Measurements from ENCODE around the gene DCXR.

Gene DCXR

DNA sequence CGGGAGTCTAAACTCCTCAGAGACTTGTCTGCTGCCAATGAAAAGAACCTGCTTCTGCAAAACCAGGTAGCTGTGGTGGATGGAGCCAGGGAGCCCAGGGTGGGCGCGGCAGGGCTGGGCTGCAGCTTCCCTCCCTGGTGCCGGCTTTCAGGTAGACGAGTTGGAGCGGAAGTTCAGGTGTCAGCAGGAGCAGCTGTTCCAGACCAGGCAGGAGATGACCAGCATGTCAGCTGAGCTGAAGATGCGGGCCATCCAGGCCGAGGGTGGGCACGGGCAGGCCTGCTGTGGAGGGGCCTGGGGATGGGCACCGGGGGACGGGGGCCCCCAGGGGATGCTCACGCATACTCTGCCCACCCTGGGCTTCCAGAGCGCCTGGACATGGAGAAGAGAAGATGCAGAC lies 9.3 kb downstream of the DCXR start:
- H3K4me1 Mint-ChIP-seq, result peaks cover 24% of the 10 kb centered on the region
- peaks cover 4% of the 10 kb centered on the region for H3K36me3 Mint-ChIP-seq (ENCODE audit: insufficient read depth)
- ATAC-seq (replicated peaks; ENCODE audit: extremely low read depth, poor library complexity, severe bottlenecking), result no peak

DNA sequence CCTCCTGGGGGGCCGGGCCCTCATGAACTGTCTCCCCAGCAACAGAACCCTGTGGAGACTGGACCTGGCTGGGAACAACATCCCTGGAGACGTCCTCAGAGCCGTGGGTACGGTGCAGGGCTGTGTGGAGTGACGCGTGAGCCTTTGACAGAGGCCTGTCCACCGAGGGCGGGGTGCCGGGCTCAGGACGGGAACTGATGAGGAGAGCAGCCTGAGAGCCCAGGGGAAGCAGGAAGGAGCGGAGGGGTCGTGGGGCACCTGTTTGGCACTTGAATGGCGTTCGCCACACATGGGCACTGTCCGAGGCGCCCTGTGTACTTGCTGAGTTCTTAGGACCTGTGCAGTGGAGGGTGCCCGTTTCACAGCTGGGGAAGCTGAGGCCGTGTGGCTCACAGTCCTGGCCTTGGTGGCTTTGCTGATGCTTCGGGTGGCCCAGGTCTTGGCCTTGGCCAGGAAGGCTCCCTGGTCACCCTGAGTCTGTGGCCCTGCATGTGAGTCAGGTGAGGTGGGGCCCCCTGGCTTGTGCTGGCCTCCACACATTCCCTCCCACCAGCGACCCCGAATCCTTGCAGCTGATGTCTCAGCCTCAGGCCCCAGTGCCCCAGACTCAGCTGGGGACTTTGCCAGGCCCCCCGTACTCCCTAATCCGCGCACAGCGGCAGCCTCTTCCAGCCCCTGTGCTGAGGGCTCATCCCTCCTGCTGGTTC lies 11.9 kb downstream of the DCXR start:
- Mint-ChIP-seq H3K36me3 (ENCODE audit: insufficient read depth) (peaks cover 8% of the 10 kb centered on the region), H3K4me3 (no peak overlapping the region), H3K27me3 (no peaks in the 10 kb centered on the region), H3K4me1 (peaks cover 34% of the 10 kb centered on the region), H3K27ac (ENCODE audit: low read depth) (no peak overlapping the region), H3K9me3 (no peaks in the 10 kb centered on the region)
- ATAC-seq (replicated peaks; ENCODE audit: extremely low read depth, poor library complexity, severe bottlenecking) (no peak), DNase-seq (ENCODE audit: low spot score in 2 of 2) (no peak)

More for the DNA sequence above, 9.3 kb downstream of the DCXR start:
- no peak for DNase-seq (ENCODE audit: low spot score in 2 of 2)
- H3K9me3 Mint-ChIP-seq, result no peaks in the 10 kb centered on the region
- no peaks in the 10 kb centered on the region for H3K27me3 Mint-ChIP-seq
- no peak overlapping the region for H3K27ac Mint-ChIP-seq (ENCODE audit: low read depth)
- no peak overlapping the region for H3K4me3 Mint-ChIP-seq

DNA sequence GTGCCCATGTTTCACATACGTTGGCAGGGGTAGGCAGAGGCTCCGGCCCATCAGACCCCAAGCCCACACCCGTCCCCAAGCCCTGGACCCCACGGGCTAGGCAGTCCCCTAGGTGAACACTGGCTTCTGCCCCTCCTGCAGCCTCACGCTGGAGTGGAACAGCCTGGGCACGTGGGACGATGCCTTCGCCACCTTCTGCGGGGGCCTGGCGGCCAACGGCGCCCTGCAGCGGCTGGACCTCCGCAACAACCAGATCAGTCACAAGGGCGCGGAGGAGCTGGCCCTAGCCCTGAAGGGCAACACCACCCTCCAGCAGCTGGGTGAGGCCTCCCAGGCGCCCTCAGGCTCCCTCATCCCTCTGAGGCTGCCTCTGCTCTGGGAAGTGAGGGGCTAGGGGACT lies 12.6 kb downstream of the DCXR start:
- DNase-seq (ENCODE audit: low spot score in 2 of 2), result no peak
- Mint-ChIP-seq H3K27me3 (no peaks in the 10 kb centered on the region), H3K4me1 (peaks cover 38% of the 10 kb centered on the region), H3K27ac (ENCODE audit: low read depth) (no peak overlapping the region), H3K9me3 (no peaks in the 10 kb centered on the region), H3K4me3 (no peak overlapping the region), H3K36me3 (ENCODE audit: insufficient read depth) (peaks cover 7% of the 10 kb centered on the region)
- ATAC-seq (replicated peaks; ENCODE audit: extremely low read depth, poor library complexity, severe bottlenecking), result no peak

DNA sequence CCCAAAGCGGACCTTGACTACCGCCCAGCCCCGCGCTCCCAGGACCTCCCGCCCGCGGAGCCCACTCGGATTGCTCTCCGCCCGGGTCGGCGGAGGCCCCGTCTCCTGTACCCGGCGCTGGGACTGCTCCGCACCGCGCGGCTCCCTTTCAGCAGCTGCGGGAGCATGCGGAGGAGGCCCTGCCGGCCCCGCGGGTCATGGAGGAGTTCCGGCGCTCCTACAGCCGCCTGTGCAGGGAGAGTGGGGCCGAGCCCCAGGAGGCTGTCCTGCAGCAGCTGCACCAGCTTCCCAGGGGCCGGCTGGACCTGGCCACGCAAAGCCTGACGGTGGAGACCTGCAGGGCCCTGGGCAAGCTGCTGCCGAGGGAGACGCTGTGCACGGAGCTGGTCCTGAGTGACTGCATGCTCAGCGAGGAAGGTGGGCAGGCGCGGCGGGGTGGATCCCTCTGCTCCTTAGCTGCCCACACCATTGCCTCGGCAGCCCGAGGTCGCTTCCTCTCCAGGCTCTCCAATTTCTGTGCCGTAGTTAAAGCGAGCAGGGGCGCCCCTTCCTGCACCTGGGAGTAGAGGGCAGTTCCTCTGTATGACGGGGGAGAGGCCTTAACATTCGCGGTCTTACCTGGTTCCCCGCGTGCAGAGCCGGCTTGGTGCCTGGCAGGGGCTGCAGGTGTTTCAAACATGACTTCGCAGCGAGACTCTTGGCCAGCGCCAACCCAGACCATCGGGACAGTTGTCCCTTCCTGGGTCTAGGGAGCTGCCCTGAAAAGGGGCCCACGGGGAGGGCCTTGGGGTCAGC lies 13.9 kb downstream of the DCXR start:
- ATAC-seq (replicated peaks; ENCODE audit: extremely low read depth, poor library complexity, severe bottlenecking) (no peak), DNase-seq (ENCODE audit: low spot score in 2 of 2) (no peak)
- Mint-ChIP-seq H3K27ac (ENCODE audit: low read depth) (peak overlapping the region; percentile 41), H3K27me3 (no peaks in the 10 kb centered on the region), H3K36me3 (ENCODE audit: insufficient read depth) (peaks cover 5% of the 10 kb centered on the region), H3K9me3 (no peaks in the 10 kb centered on the region), H3K4me1 (peaks cover 33% of the 10 kb centered on the region), H3K4me3 (peak overlapping the region; percentile 73)

DNA sequence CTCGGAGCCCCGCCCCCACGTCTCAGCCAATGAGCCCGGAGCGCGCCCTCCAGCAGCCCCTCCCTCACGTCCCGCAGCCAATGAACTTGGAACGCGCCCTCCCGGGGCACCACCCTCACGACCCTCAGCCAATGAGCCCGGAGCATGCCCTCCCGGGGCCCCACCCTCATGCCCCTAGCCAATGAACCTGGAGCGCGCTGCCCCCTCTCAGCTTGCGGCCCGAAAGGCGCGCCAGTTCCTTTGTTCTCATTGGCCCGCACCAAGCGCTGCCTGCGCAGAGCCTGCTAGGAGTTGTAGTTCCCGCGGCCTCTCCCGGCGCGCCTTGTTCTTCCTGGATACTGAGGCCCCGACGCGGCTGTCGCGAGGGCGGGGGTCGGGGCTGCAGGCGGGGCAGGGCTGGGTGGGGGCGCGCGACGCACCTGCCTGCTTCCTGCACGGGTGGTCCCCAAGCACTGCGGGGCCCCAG lies 14.5 kb downstream of the DCXR start, which contains the start of gene LRRC45:
LRRC45 (plus strand) TSS at position 325 of the 466 bp plus-strand sequence. CDS start 339 bp downstream, outside the sequence.
- peak; percentile 98 for ATAC-seq (replicated peaks; ENCODE audit: extremely low read depth, poor library complexity, severe bottlenecking)
- Mint-ChIP-seq H3K27ac (ENCODE audit: low read depth) (peak within 1 kb of the TSS; percentile 41), H3K9me3 (no peaks in the 10 kb centered on the region), H3K27me3 (no peaks in the 10 kb centered on the region), H3K4me1 (peaks cover 33% of the 10 kb centered on the region), H3K36me3 (ENCODE audit: insufficient read depth) (peaks cover 5% of the 10 kb centered on the region), H3K4me3 (peak within 1 kb of the TSS; percentile 73)
- peak; percentile 97 to 100 for DNase-seq (ENCODE audit: low spot score in 2 of 2)

DNA sequence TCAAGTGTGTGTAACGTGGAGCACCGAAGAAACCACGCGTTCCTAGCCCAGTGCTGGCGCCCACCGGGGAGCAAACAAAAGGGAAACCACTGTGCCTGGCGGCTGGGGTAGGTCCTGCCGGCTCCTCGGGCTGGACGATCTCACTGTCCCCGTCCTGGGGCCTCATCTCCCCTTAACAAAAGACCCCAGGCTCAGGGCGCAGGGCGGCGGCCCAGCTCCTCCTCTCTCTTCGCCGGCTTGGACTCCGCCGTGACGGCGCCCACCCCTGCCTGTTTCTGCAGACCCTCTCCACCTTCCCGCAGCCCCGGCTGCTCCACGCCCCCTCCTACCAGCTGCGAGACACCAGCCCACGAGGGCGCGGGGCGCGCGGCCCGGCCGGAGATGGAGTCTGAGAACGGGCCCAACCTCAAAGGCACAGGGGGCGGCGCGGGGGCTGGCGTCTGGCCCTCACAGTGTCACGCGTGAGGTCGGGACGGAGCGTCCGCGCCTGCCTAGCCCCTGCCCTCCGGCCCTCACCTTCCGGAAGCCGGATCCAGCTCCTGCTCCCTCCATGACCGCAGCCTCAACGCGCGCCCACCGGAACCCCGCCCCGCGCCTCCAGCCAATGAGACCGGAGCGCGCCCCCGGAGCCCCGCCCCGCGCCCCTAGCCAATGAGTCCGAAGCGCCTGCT lies 15.1 kb downstream of the DCXR start, which contains the start of gene CENPX:
CENPX (minus strand) TSS at position 569 of the 671 bp plus-strand sequence; CDS start at position 552, 17 bp downstream.
- no peaks in the 10 kb centered on the region for H3K9me3 Mint-ChIP-seq
- peak within 1 kb of the TSS; percentile 73 for H3K4me3 Mint-ChIP-seq
- H3K27me3 Mint-ChIP-seq, result no peaks in the 10 kb centered on the region
- ATAC-seq (replicated peaks; ENCODE audit: extremely low read depth, poor library complexity, severe bottlenecking) (no peak), DNase-seq (ENCODE audit: low spot score in 2 of 2) (no peak)
- peaks cover 30% of the 10 kb centered on the region for H3K4me1 Mint-ChIP-seq
- peak within 1 kb of the TSS; percentile 41 for H3K27ac Mint-ChIP-seq (ENCODE audit: low read depth)
- H3K36me3 Mint-ChIP-seq (ENCODE audit: insufficient read depth), result peaks cover 5% of the 10 kb centered on the region

DNA sequence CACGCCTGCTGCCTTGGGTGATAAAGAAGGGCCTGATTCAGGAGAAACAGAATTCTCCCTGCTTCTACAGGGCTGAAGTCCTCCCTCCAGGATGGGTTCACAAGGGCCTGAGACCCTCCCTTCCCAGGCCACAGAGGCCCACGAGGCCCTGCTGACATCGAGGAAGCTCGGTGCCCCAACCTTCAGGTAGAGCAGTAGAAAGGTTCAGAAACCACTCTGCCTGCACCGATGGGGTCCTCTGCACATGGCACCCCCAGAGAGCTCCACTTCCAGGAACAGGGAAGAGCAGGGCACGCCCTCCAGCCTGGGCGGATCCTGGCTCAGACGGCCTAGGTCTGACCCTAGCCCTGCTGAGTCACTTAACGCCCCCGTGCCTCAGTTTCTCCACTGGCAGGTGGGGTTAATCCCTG lies 15.6 kb downstream of the DCXR start:
- Mint-ChIP-seq H3K9me3 (no peaks in the 10 kb centered on the region), H3K27me3 (no peaks in the 10 kb centered on the region), H3K27ac (ENCODE audit: low read depth) (no peak overlapping the region), H3K36me3 (ENCODE audit: insufficient read depth) (peaks cover 5% of the 10 kb centered on the region), H3K4me3 (peak overlapping the region; percentile 73), H3K4me1 (peaks cover 26% of the 10 kb centered on the region)
- DNase-seq (ENCODE audit: low spot score in 2 of 2), result no peak
- ATAC-seq (replicated peaks; ENCODE audit: extremely low read depth, poor library complexity, severe bottlenecking), result no peak

DNA sequence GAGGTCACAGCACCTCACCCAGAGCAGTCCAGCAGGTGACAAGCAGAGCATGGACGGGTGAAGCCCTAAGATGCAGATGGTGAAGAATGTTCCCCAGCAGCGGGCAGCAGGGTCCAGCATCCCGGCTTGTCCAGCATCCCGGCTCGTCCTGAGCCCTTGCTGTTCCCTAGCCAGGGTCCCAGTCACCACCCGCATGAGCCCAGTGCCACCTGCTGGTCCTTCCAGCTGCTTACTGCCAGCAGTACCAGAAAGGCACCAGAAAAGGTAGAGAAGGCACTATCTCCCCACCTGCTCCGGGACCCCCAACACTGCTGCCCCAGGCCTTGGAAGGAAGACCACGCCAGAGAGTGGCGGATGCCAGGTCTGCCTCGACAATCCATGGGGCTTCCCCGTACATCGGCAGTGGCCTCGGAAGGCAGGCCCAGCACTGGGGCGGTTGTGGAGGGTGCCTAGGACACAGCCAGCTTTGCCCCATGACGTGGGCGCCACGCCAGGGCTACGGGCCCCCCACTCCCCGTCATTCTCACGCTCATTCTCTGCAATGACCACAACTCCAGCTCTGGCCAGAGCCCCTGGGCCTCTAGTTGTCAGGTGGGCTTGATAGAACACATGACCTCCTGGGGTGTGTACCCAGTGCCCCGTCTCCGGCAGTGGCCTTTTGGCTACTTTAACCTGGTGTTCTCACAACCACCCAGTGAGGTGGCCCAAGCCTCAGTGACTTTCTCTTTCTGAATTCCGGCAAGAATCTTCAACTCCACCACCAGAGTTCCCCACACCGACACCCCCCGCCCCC lies 16.2 kb downstream of the DCXR start:
- Mint-ChIP-seq H3K36me3 (ENCODE audit: insufficient read depth) (peaks cover 5% of the 10 kb centered on the region), H3K9me3 (no peaks in the 10 kb centered on the region), H3K4me3 (peak overlapping the region; percentile 73), H3K4me1 (peaks cover 26% of the 10 kb centered on the region), H3K27ac (ENCODE audit: low read depth) (no peak overlapping the region), H3K27me3 (no peaks in the 10 kb centered on the region)
- no peak for DNase-seq (ENCODE audit: low spot score in 2 of 2)
- no peak for ATAC-seq (replicated peaks; ENCODE audit: extremely low read depth, poor library complexity, severe bottlenecking)

DNA sequence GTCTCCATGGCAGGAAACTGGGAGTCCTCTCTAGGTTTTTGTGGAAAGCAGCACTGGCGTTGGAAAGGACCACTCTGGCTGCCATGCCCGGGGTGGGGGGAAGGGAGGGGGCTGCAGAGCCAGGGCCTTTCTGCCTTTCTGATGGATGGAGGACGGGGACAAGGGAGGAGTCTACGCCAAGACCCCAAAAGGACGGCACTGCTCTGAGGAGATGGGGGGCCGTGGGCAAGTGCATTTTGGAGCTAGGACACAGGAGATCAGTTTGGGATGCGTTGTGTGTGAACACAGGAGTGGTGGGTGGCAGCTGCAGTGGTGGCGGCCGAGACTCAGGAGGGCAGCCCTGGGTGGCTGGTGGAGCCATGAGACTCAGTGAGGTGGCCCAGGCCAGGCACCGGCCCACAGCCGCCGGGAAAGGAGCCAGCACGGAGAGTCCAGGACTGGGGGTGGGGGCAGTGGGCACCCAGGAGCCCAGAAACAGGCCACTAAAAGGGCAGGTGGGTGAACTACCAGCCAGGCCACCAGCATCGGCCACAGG lies 16.9 kb downstream of the DCXR start:
- Mint-ChIP-seq H3K27me3 (no peaks in the 10 kb centered on the region), H3K4me3 (peak overlapping the region; percentile 34), H3K9me3 (no peaks in the 10 kb centered on the region), H3K27ac (ENCODE audit: low read depth) (no peak overlapping the region), H3K4me1 (peaks cover 26% of the 10 kb centered on the region), H3K36me3 (ENCODE audit: insufficient read depth) (peaks cover 5% of the 10 kb centered on the region)
- ATAC-seq (replicated peaks; ENCODE audit: extremely low read depth, poor library complexity, severe bottlenecking) (no peak), DNase-seq (ENCODE audit: low spot score in 2 of 2) (no peak)

DNA sequence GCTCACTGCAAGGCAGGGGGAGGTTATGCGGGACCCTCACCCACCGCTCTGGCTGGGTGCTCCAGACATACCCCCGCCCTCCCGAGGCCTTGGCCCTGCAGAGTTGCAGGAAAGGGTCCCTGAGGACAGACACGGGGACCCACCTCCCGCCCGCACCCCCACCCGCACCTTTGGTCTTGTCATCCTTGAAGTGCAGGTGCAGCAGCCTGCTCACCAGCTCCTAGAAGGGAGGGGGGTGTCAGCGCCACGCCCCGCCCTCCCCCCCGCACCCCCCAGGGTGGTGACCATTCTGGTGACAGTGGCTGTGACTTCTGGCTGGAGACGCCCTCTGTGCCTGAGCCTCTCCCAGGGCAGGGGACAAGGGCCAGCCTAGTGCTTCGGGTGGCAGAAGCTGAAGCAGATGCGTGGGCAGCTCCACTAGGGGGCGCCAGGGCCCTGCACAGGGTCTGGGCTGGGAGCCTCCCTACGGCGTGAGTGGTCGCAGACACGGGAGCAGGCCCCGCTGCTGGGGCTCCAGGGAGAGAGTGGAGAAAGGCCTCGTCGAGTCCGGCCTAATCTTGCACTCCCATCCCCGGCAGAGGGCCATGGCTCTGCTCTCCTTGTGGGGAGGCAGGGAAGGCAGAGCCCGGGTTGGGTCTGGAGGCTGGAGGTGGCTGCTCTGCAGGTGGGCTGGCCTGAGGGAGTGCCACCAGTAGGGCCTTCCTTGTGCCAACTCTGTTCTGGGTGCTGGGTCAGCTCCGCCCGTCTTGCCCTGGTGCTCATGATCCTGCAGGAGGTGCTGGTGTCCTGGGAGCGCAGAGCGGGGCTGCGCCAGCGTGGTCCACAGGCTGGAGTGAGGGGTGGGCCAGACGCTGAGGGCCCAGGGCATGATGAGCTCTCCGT lies 17.6 kb downstream of the DCXR start:
- DNase-seq (ENCODE audit: low spot score in 2 of 2), result peak in 1 of 2 donors; percentile 40
- Mint-ChIP-seq H3K4me1 (peaks cover 26% of the 10 kb centered on the region), H3K4me3 (peak overlapping the region; percentile 34), H3K27ac (ENCODE audit: low read depth) (no peak overlapping the region), H3K9me3 (no peaks in the 10 kb centered on the region), H3K36me3 (ENCODE audit: insufficient read depth) (peaks cover 5% of the 10 kb centered on the region), H3K27me3 (no peaks in the 10 kb centered on the region)
- ATAC-seq (replicated peaks; ENCODE audit: extremely low read depth, poor library complexity, severe bottlenecking), result no peak
